Eye (tissue), 1 donor: ENCODE results near the gene SCLT1.
"Not testable (repeated sequence)": the region's sequence is repeated elsewhere in the genome, so short reads cannot be mapped to it uniquely, and the experiment has no call there.

Experiments
- DNase-seq: peaks from one replicate; pipeline ENCODE4 v3.0.0-alpha.2; 2015

SCLT1 gene

DNA sequence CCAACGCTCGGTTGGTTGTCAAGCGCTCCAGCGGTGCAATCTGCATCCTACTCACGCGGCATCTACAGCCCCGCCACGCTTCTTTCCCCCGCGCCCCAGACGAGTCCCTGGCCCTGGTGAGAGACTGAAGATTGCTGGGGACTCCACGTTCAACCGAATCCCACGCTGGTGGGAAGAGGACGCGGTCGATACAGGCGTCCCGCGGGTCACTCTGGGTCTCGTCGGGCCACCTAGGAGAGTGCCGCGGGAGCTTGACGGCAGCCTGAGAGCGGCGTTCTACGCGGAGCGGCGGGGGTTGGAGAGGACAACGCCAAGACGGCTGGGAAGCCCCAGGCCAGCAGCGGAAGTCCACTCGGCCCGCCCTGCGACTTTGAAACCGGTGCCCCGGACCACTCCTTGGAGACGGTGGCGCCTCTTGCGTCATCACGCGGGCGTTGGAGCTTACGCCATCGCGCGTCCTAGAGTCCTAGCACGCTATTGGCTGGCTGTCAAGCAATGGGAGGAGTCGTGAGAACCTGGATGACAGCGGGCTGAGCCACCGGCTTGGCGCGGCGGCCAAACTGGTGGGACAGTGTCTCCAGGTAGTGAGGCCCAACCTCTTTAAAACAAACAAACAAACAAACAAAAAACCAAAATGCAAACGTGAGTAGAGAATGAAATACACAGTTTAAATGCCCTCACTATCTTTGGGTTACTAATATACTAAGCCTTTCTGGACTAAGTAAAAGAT is at the start of gene SCLT1:
TSS of gene SCLT1 (minus strand) at position 349 of the 730 bp plus-strand sequence. CDS start 436 bp downstream, outside the sequence.
- DNase-seq = peak; percentile 99

DNA sequence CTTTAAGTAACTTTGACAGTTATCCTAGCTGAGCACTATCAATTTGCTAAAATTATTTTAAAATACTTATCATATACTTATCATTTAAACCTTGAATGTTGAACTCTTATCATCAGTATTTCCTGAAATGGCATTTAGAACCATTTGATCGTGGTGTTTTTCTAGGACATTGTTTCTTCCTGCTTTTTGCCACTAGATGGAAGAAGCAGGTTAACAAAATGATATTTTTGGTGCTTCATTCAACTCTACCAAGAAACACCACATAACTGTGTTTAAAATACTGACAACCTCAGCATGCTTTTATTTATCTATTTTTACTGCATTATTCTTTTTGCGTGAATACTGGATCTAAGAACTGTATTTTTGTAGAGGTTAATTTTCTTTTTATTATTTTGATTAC is 47.2 kb upstream of the SCLT1 start:
- no peak for DNase-seq

DNA sequence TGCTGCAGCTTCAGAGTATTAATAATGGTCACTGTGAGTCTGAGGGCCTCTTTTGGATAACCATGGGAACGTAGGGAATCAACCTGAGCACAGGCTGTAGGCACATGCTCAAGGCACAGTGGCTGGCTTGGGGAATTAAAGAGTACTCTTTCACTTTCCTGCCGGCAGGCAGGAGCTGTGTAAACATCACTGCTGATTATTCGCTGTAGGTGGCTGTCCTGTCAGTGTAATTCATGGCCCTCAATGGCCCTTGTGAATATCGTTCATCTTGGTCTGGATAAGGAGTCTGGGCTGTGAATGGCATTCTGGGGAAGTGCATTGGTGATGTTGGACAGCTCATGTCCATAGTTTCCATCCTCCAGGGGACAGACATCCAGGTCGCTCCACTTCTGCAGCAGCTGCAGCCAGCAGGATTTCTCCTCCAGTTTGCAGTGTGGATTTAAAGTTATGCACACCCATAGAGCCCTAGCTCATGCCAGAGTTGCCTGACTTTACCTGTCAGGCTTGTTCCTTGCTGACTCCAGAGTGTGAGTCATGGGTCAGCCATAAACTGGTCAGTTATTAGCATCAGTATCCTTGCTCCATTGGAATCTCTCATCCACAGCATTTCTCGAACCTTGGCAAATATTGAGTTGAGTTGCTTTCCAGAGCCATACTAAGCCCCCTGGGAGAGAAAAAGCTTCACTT is 45.6 kb upstream of the SCLT1 start:
- DNase-seq = no peak

DNA sequence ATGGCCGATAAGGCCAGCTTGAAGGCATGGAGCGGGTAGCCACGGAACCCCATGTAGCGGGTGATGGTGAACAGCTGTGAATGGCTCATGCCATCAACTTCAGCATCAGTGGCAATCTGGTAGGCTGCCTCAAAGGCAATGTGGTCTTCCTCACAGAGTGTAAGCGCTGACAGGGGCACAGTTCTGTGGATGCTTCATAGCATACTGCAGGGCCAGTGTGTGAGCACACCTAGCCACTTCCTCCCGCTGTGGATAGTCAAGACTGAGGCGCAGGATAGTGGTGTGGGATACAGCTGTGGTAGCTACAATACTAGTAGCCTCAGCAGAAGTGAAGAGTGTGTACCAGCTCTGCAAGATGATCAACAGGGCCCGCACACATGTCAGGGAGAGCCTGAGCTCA is 43.1 kb upstream of the SCLT1 start:
- DNase-seq = no peak

DNA sequence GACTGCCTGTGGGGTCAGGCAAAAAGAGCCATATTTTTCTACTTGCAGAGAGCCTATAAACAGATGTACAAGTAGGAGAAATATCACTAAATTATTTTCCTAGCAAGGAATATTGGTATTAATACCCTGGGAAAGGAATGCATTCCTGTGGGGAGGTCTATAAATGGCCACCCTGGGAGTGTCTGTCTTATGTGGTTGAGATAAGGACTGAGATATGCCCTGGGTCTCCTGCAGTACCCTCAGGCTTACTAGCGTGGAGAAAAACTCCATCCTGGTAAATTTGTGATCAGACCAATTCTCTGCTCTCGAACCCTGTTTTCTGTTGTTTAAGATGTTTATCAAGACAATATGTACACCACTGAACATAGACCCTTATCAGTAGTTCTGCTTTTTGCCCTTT is 38.0 kb upstream of the SCLT1 start:
- no peak for DNase-seq

DNA sequence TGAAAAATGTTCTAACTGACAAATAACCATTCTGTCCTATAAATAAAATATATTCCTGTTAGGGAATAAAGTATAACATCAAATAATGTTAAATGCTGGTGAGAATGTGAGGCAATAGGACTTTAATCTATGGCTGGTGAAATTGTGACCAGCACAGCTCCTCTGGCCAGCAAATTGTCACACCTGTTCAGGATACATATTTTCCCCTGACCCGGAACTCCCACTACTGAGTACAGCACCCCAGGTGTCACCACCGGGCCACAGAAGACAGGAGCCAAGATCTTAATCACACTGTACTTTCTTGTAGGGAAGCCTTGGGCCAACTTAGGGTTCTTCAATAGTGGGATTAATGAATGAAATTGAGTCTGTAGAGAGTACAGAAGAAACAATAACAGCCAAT is 35.8 kb upstream of the SCLT1 start:
- DNase-seq = no peak

DNA sequence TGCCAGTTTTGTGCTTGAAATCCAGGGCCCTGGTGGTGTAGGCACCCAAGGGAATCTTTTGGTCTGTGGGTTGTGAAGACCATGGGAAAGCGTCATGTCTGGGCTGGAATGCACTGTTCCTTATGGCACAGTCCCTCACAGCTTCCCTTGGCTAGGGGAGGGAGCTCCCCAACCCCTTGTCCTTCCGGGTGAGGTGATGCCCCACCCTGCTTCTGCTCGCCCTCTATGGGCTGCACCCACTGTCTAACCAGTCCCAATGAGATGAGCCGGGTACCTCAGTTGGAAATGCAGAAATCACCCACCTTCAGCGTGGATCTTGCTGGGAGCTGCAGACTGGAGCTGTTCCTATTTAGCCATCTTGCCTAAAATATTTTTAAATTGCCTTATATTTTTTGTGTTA is 33.3 kb upstream of the SCLT1 start:
- DNase-seq = not testable (repeated sequence)

DNA sequence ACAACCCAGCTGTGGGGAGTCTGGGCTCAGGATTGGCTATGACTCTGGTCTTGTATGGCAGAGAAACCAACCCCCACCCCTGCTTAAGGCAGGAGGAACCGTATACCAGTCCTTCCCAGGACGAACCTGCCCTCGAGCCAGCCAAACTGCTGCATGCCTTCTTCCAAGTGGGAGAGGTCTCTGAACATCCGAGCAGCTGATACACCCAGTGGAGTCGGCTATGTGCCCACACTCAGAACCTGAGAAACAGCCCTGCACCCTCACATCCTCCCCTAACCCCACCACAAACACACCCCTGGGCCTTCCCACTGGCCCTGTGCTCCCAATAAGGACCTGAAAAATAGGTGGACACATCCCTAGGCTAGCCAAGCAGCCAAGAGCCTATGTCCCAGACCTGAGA is 24.4 kb upstream of the SCLT1 start:
- DNase-seq = no peak

DNA sequence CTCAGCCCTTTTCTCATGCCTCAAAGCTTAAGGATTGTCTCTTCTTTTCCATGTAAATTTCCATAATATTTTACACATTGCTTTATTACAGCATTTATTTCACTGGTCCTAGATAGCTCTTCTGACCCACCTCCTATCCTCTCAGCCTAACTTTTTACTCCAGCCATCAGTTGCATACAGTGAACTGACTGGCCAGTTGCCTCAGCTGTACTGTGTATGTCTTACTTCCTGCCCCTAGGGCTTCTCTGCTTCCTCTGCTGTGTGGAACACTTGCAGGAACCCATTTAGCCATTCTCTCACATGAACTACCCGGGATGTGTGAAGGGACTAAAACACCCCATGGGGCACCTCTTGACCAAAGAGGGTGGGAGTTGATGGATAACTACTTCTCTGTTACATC is 20.6 kb upstream of the SCLT1 start:
- DNase-seq = no peak

DNA sequence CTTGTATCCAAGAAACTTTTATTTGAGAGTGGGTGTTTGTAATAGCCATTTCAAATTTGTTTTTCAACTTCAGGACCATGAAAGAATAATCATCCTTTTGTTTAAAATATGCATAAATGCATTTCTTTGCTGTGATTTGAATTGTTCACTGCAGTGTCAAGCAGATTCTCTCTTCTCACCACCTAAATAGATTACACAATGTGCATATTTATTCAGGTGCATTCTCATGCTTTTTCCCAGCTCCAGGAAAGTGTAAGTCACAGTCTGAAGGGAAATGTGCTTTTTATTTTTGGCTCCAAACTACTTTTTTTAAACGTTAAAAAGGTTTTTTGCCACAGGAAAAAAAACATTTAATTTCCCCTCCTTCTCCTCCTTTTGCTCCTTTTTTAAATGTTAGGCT is 20.1 kb upstream of the SCLT1 start:
- no peak for DNase-seq

DNA sequence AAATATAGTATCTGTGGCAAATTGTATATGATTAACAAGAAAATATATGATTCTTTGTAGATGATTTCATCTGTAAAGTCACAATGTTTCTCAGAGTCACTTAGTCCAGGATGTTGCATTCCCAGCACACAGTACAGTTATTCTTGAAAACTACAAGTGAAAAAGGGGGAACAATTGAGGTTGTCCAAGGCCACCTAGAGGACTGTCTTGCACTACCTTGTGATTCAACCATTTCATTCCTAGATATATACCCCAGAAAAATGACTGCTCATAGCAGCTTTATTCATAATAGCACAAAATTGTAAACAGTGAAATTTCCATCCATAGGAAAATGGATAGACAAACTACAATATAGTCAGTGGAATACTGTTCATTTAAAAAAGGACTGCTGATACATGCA is 18.6 kb upstream of the SCLT1 start:
- DNase-seq = no peak

DNA sequence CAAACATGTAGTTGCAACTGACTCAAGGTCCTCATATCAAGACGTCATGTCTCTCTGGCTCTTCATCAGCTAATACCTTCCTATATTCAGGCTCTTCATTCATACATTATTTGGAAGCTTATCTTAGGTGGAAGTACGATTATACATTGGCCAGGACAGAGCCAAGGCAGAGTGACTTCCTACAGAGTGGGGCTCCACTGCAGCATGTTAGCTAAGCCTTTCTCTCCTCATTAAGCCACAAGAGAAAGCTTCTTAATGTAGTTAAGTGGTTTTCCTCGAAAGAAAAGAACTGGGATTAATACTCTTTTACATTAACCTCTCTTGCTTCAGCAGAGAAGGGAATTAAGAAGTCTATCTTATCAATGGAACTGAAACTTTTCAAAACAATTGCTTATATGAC is 17.6 kb upstream of the SCLT1 start:
- DNase-seq = no peak

DNA sequence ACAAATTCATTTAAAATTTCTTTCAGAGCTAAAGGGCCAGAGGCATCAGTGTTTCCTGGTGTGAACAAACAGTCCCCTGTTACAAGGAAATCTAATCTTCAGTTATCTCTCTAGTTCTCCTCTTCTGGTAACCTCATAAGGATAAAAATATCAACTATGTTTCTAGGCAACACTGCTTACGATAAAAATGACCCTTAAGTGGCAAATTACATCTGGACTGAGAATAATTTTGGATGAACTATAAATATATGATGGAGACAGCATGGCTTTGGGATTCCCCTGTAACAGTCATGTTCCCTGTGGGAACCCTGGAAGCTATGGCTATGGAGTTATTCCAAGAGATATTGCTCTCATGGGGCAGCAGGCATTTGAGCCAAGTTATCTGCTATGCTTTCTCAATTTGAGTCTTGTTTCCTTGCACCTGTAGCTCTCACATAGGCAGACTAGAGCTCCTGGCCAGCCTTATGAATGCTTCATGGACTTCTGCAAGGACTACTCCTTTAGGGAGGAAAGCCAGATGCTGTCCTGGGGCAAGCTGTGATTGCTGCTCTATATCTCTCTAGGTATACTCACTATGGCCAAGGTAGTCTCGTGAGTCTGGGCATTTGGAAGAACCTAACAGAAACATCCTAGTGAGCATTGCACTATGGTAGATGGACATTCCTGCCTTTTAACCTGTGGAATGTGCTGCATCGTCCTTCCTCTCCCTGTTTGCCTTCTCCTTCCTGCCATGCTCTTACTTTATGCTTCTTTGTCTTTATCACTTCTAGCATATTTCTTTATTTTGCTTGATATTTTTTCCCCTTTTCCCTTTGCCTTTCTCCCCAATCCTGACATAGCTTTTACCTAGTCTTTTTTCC is 16.9 kb upstream of the SCLT1 start:
- no peak for DNase-seq

DNA sequence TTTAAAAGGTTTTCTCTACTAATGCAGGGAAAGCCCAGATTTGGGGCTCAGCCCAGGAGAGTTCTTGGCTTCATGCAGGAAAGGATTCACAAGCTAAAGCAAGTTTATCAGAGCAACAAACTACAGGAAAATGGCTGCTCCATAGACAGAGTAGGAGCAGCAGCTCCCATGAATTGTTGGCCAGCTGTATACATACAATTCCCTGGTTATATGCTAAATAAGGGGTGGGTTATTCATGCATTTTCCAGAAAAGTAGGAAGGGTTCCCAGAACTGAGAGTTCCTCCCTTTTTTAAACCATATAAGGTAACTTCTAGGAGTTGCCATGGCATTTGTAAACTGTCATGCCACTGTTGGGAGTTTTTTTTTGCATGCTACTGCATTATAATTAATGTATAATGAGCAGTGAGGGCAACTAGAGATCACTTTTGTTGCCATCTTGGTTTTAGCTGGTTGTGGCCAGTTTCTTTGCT is 5.2 kb upstream of the SCLT1 start:
- DNase-seq = no peak

DNA sequence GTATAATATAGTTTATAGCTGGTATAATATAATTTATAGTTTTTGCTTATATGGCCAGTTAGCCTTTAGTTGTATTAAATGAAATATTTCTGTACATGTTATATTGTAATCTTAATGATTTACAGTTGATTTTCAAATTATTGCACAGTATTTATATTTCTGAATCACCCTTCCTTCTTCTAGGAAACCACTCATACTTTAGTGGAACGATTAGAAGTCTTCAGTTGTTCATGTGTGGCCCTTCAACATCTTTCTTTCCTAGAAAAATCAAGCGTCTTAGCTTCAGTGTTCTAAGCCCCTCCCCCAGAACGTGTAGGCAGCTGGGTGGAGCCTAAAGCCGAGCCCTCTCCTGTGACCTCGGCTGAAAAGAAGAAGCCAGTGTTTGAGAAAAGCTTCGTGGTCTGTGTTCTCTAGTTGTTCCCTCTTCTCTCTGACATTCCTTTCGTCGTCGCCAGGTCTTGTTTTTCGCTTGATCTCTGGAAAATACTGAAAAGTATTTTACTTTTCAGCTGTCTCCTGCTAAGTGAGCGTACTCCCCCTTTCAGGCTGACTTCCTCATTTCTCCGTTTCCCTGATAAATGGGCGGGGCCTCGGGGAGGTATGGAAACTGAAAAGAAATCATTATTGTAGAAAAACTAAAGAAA is 2.6 kb upstream of the SCLT1 start, which contains the start of gene C4orf33:
TSS of gene C4orf33 (plus strand) at position 342 of the 644 bp plus-strand sequence. CDS start 6,459 bp downstream, outside the sequence.
- DNase-seq = peak; percentile 83

DNA sequence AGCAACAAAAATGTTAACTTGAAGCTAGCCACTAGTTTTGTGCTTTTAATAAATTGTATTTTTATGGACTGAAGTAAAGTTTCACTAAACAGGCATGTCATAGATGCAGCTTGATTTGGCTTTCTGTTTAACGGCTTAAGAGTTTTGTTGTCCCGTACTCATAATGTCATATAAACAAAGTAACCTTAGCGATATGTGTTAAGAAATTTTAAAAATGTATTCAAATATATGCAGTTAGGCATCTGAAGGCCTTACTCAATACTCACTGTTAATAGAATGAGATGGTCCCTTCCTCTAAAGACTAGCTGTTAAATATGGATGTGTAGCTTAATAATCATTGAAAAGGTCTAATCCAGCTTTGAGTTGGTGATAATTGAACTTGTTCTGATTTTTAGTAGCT is 1.0 kb upstream of the SCLT1 start:
- DNase-seq = peak; percentile 25

DNA sequence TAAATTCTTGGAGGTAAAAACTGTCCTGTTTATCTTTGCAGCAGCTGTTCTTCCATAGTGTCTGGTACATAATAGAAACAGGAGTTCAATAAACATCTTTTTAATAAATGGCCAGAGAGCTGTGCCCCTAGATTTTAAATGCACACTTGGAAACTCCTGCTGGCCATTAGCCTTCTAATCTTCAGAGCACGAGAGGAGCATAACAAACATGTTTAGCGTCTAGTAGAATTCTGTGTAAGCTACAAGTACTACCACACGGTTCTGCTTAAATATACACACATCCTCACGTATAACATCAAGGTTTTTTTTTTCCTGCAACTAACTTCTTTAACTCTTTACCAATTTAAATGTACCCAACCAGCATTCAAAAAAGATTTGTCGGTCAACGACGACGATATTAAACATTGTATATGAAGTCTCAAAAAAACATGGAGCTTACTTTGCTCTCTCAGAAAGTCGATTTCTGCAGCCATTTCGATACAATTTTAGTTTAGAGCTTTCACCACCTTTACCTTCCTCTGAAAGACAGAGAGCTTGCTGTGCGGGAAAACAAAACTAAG is 628 bp downstream of the SCLT1 start:
- no peak for DNase-seq

DNA sequence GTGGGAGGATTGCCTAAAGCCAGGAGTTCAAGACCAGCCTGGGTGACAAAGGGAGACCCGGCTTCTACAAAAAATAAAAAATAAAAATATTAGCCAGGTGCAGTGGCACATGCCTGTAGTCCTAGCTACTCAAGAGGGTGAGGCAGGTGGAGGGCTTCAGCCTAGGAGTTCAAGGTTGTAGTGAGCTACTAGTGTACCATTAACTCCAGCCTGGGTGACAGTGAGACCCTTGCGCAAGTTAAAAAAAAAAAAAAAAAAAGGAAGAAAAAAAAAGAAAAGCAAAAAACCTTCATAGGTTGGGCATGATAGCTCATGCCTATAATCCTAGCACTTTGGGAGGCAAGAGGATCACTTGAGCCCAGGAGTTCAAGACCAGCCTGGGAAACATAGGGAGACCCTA is 5.8 kb downstream of the SCLT1 start:
- no peak for DNase-seq

DNA sequence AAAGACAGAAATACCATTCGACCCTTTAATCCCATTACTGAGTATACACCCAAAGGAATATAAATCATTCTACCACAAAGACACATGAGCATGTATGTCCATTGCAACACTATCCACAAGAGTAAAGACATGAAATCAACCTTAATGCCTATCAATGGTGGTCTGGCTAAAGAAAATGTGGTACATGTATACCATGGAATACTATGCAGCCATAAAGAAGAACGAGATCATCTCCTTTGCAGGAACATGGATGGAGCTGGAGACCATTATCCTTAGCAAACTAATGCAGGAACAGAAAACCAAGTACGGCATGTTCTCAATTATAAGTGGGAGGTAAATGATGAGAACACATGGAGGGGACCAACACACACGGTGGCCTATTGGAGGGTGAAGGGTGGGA is 7.9 kb downstream of the SCLT1 start:
- no peak for DNase-seq

DNA sequence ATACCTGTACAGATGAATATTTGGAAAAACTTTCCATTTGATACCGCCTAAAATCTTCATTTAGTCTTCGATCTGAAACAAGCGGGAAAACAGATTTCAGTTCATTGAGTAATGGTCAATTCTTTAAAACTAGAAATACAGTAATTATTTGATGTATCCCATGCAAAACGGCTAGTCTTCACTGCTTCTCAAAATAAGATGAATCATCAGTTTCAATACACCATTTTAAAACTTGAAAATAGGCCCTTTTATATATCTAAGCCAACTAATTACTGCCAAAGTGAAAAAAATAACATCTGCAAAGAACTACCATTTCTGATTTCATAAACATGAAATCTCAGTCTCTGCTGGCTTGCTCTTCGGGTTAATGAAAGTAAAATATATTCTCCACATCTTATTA is 11.0 kb downstream of the SCLT1 start:
- DNase-seq = no peak

DNA sequence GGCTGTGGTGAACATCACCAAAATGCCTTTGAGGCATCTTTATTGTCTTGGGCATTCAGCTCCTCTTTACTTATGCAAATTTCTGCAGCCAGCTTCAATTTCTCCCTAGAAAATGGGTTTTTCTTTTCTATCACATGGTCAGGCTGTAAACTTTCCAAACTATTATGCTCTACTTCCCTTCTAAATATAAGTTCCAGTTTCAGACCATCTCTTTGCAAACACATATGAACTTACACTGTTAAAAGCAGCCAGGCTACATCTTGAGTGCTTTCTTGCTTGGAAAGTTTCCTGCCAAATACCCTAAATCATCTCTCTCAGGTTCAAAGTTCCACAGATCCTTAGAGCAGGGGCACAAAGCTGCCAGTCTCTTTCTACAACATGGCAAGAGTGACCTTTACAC is 13.2 kb downstream of the SCLT1 start:
- DNase-seq = no peak

DNA sequence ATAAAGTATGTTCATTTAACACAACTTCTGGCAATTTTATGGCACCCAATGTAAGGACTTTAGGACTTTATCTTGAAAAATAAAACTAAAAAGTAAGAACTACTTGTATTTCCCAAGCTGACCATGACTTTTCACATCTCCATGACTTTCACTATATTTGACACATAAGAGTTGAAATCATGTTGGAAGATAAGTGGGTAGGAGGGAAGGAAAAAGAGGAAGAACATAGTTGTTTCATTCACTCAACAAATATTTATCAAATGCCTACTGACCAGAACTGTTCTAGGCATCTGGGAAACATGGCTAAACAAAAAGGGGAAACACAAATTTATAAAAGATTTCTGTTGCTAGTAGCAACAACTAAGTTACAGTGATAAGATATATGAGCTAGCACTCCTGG is 16.0 kb downstream of the SCLT1 start:
- no peak for DNase-seq

DNA sequence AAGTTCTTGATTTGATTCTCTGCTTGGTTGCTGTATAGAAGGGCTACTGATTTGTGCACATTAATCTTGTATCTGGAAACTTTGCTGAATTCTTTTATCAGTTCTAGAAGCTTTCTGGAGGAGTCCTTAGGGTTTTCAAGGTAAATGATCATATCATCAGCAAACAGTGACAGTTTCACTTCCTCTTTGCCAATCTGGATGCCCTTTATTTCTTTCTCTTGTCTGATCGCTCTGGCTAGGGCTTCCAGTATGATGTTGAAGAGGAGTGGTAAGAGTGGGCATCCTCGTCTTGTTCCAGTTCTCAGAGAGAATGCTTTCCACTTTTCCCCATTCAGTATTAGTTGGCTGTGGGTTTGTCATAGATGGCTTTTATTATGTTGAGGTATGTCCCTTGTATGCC is 23.8 kb downstream of the SCLT1 start:
- not testable (repeated sequence) for DNase-seq
